Fibroblast of lung (primary cell): ENCODE data around the gene CORO2A.

Source experiments
- EZH2 ChIP-seq: IDR thresholded peaks from 2 replicates; pipeline ENCODE4 v1.5.1; 2012; ENCODE audit warnings: low read length, control low read depth, mild to moderate bottlenecking; ENCODE audit errors: missing control alignments
- TF ChIP-seq, protein P1 (sequence below), 2 donors: IDR thresholded peaks in 1 of 2; conservative IDR thresholded peaks in 1 of 2; 1 replicate in 1 of 2; 2 replicates in 1 of 2; pipeline ENCODE4 v1.5.1; 2011 to 2012; ENCODE audit warnings: low read length in 2 of 2, control low read depth in 1 of 2, inconsistent platforms in 1 of 2, low read depth in 1 of 2, mild to moderate bottlenecking in 1 of 2

DNA sequence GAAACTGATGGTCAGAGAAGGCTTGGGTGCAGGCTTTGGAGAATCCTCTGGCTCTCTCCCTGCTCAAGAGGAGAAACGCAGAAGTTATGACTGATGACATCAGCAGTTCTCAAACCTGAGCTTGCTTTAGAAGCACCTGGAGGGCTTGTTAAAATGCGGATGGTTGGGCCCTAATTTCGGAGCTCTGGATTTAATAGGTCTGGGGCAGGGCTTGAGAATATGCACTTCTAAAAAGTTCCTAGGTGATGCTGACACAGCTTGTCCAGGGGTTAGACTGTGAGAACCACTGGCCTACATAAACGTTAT, 36.6 kb upstream of the CORO2A start:
- TF ChIP-seq, protein P1, sequence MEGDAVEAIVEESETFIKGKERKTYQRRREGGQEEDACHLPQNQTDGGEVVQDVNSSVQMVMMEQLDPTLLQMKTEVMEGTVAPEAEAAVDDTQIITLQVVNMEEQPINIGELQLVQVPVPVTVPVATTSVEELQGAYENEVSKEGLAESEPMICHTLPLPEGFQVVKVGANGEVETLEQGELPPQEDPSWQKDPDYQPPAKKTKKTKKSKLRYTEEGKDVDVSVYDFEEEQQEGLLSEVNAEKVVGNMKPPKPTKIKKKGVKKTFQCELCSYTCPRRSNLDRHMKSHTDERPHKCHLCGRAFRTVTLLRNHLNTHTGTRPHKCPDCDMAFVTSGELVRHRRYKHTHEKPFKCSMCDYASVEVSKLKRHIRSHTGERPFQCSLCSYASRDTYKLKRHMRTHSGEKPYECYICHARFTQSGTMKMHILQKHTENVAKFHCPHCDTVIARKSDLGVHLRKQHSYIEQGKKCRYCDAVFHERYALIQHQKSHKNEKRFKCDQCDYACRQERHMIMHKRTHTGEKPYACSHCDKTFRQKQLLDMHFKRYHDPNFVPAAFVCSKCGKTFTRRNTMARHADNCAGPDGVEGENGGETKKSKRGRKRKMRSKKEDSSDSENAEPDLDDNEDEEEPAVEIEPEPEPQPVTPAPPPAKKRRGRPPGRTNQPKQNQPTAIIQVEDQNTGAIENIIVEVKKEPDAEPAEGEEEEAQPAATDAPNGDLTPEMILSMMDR (conservative IDR thresholded peaks at IDR 0.05 in 1 of 2, IDR thresholded peaks at IDR 0.05 in 1 of 2; ENCODE audit: low read depth in 1 of 2, low read length in 2 of 2) = no peak
- TF ChIP-seq EZH2 = no peak
